CD8-positive, alpha-beta memory T cell (primary cell): ENCODE results near the gene VPS13D. TPM values are rescaled to one million over a fixed set of nuclear protein-coding genes. Genes with fewer than 3 reads are reported as not detected.
"Not testable (repeated sequence)": the region's sequence is repeated elsewhere in the genome, so short reads cannot be mapped to it uniquely, and the experiment has no call there.

Experiments
- CTCF ChIA-PET: fragments of 350-600 bp; sonication (Branson Sonifier 250); formaldehyde crosslinking; loops from one replicate; lab custom pipeline; 2021; ENCODE audit warnings: antibody characterized with exemption; lab: Charles Lee
- POLR2A ChIA-PET: fragments of 350-600 bp; sonication (Branson Sonifier 250); formaldehyde crosslinking; loops from one replicate; lab custom pipeline; 2021; ENCODE audit warnings: antibody characterized with exemption; lab: Charles Lee
- DNase-seq, 5 donors: peaks; one replicate each; pipeline versions ENCODE4 v3.0.0 to v3.0.0-alpha.2; 2020 to 2022; ENCODE audit warnings: mixed read lengths in 1 of 5
- H3K27ac ChIP-seq: one replicate; pipeline ENCODE4 v1.7.0; 2013; ENCODE audit warnings: low read depth, mild to moderate bottlenecking, low read length, moderate library complexity
- H3K27me3 ChIP-seq: 2 replicates; pipeline ENCODE4 v1.7.0; 2013; ENCODE audit warnings: low read length, mild to moderate bottlenecking; ENCODE audit not compliant: insufficient read depth, poor library complexity, severe bottlenecking
- H3K36me3 ChIP-seq: 2 replicates; pipeline ENCODE4 v1.7.0; 2013; ENCODE audit warnings: mild to moderate bottlenecking, low read length, moderate library complexity; ENCODE audit not compliant: insufficient read depth
- H3K4me1 ChIP-seq: 2 replicates; pipeline ENCODE4 v1.7.0; 2013; ENCODE audit warnings: mild to moderate bottlenecking, low read length, moderate library complexity; ENCODE audit not compliant: insufficient read depth
- H3K4me3 ChIP-seq: 2 replicates; pipeline ENCODE4 v1.7.0; 2013; ENCODE audit warnings: mild to moderate bottlenecking, low read length
- H3K9me3 ChIP-seq: 2 replicates; pipeline ENCODE4 v1.7.0; 2013; ENCODE audit warnings: mild to moderate bottlenecking, low read length
- H3K27ac Mint-ChIP-seq, 8 donors: one replicate each; pipeline ENCODE4 v1.8.0; 2020 to 2021; ENCODE audit warnings: mixed read lengths in 8 of 8, mild to moderate bottlenecking in 6 of 8, inconsistent platforms in 3 of 8, moderate library complexity in 3 of 8
- H3K27me3 Mint-ChIP-seq, 2 donors: one replicate each; pipeline ENCODE4 v1.8.0; 2020 to 2021; ENCODE audit warnings: mixed read lengths in 2 of 2, mild to moderate bottlenecking in 1 of 2, moderate library complexity in 1 of 2
- H3K36me3 Mint-ChIP-seq, 3 donors: one replicate each; pipeline ENCODE4 v1.8.0; 2020 to 2021; ENCODE audit warnings: mixed read lengths in 3 of 3, inconsistent platforms in 1 of 3, mild to moderate bottlenecking in 1 of 3
- H3K4me1 Mint-ChIP-seq, 3 donors: one replicate each; pipeline ENCODE4 v1.8.0; 2020 to 2021; ENCODE audit warnings: mixed read lengths in 3 of 3, inconsistent platforms in 1 of 3, mild to moderate bottlenecking in 1 of 3
- H3K4me3 Mint-ChIP-seq, 7 donors: one replicate each; pipeline ENCODE4 v1.8.0; 2020 to 2021; ENCODE audit warnings: mixed read lengths in 7 of 7, mild to moderate bottlenecking in 6 of 7, moderate library complexity in 4 of 7, inconsistent platforms in 2 of 7
- H3K9me3 Mint-ChIP-seq, 5 donors: one replicate each; pipeline ENCODE4 v1.8.0; 2020 to 2022; ENCODE audit warnings: mixed read lengths in 5 of 5, mild to moderate bottlenecking in 3 of 5, moderate library complexity in 2 of 5, inconsistent platforms in 1 of 5
- polyA plus RNA-seq: library from polyadenylated mRNA; unstranded; fragments of 300-500 nt; fragmentation: Illumina TruSeq; gene quantifications from one replicate; pipeline ENCODE4 v1.2.3, GENCODE V29; 2021
- total RNA-seq, 2 experiments: library from RNA; stranded (reverse); gene quantifications; one replicate each; pipeline ENCODE4 v1.2.3, GENCODE V29; 2021

VPS13D gene
- total and polyA plus RNA-seq, 3 experiments from 2014 or later = 9.7 to 28.5 (median 24.1) TPM

- H3K36me3 ChIP-seq = no peaks in the 10 kb centered on the region
- ChIA-PET POLR2A (no interaction called here), CTCF (no interaction called here)
- no peaks in the 10 kb centered on the region for H3K9me3 ChIP-seq
- no peak for DNase-seq
- no peak overlapping the region for H3K4me3 ChIP-seq
- H3K36me3 Mint-ChIP-seq = peaks cover 2 to 31% (median 19%) of the 10 kb centered on the region in 3 donors
- no peaks in the 10 kb centered on the region for H3K27me3 Mint-ChIP-seq
- H3K4me1 ChIP-seq = peaks cover 94% of the 10 kb centered on the region
- no peaks in the 10 kb centered on the region for H3K9me3 Mint-ChIP-seq
- H3K27ac ChIP-seq = peak overlapping the region; percentile 68
- H3K27ac Mint-ChIP-seq = peak overlapping the region in 3 of 8 donors; percentile 4 to 36 (median 17)
- peak overlapping the region in 2 of 7 donors; percentile 15 to 29 for H3K4me3 Mint-ChIP-seq
- peaks cover 60 to 85% (median 84%) of the 10 kb centered on the region in 3 donors for H3K4me1 Mint-ChIP-seq
- H3K27me3 ChIP-seq = no peaks in the 10 kb centered on the region
These were observed 221.7 kb downstream of the VPS13D start for GRCh38 chr1:12451560-12451900.

GRCh38 chr1:12452262-12452661, 222.4 kb downstream of the VPS13D start:
- Histone ChIP-seq H3K27ac (no peak overlapping the region), H3K27me3 (no peaks in the 10 kb centered on the region), H3K36me3 (peaks cover 2% of the 10 kb centered on the region), H3K4me1 (peaks cover 94% of the 10 kb centered on the region), H3K4me3 (no peak overlapping the region), H3K9me3 (no peaks in the 10 kb centered on the region)
- H3K27ac Mint-ChIP-seq = peak overlapping the region in 2 of 8 donors; percentile 23 to 50
- H3K4me3 Mint-ChIP-seq = peak overlapping the region in 1 of 7 donors; percentile 9
- H3K27me3 Mint-ChIP-seq = no peaks in the 10 kb centered on the region
- ChIA-PET POLR2A (no interaction called here), CTCF (no interaction called here)
- peaks cover 60 to 83% (median 82%) of the 10 kb centered on the region in 3 donors for H3K4me1 Mint-ChIP-seq
- H3K36me3 Mint-ChIP-seq = peaks cover 3 to 38% (median 23%) of the 10 kb centered on the region in 3 donors
- no peaks in the 10 kb centered on the region for H3K9me3 Mint-ChIP-seq
- no peak for DNase-seq

- Mint-ChIP-seq H3K4me1 (peaks cover 61 to 85% (median 76%) of the 10 kb centered on the region in 3 donors), H3K27me3 (no peaks in the 10 kb centered on the region), H3K36me3 (peaks cover 5 to 51% (median 22%) of the 10 kb centered on the region in 3 donors), H3K9me3 (no peaks in the 10 kb centered on the region), H3K27ac (peak overlapping the region in 7 of 8 donors; percentile 11 to 90 (median 75)), H3K4me3 (peak overlapping the region in 1 of 7 donors; percentile 25)
- Histone ChIP-seq H3K4me1 (peaks cover 91% of the 10 kb centered on the region), H3K4me3 (no peak overlapping the region), H3K27me3 (no peaks in the 10 kb centered on the region), H3K36me3 (peaks cover 6% of the 10 kb centered on the region), H3K9me3 (no peaks in the 10 kb centered on the region), H3K27ac (peak overlapping the region; percentile 21)
- peak in 1 of 5 donors; percentile 57 for DNase-seq
- ChIA-PET POLR2A (no interaction called here), CTCF (no interaction called here)
These were observed 223.8 kb downstream of the VPS13D start for GRCh38 chr1:12453400-12454343.

- Histone ChIP-seq H3K4me1 (peaks cover 88% of the 10 kb centered on the region), H3K27me3 (no peaks in the 10 kb centered on the region), H3K4me3 (no peak overlapping the region), H3K27ac (no peak overlapping the region), H3K36me3 (peaks cover 6% of the 10 kb centered on the region), H3K9me3 (no peaks in the 10 kb centered on the region)
- no peak overlapping the region for H3K4me3 Mint-ChIP-seq
- H3K9me3 Mint-ChIP-seq = no peaks in the 10 kb centered on the region
- ChIA-PET CTCF (no interaction called here), POLR2A (no interaction called here)
- H3K36me3 Mint-ChIP-seq = peaks cover 5 to 57% (median 25%) of the 10 kb centered on the region in 3 donors
- H3K27me3 Mint-ChIP-seq = no peaks in the 10 kb centered on the region
- H3K4me1 Mint-ChIP-seq = peaks cover 55 to 77% (median 70%) of the 10 kb centered on the region in 3 donors
- DNase-seq = no peak
- H3K27ac Mint-ChIP-seq = peak overlapping the region in 7 of 8 donors; percentile 12 to 87 (median 63)
These were observed 224.9 kb downstream of the VPS13D start for GRCh38 chr1:12454406-12455391.

DNA sequence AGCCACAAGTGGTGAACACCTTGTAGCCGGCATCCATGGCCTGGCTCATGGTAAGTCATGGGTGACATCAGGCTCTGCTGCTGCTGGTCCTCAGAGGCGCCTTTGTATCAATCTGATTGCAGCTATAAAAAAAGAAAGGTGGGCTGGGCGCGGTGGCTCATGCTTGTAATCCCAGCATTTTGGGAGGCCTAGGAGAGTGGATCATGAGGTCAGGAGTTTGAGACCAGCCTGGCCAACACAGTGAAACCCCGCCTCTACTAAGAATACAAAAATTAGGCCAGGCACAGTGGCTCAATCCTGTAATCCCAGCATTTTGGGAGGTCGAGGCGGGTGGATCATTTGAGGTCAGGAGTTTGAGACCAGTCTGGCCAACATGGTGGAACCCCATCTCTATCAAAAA, 226.3 kb downstream of the VPS13D start:
- H3K4me3 ChIP-seq, H3K9me3 ChIP-seq, H3K4me3 Mint-ChIP-seq, H3K27me3 Mint-ChIP-seq, H3K27ac ChIP-seq, H3K27me3 ChIP-seq, H3K27ac Mint-ChIP-seq, H3K9me3 Mint-ChIP-seq, DNase-seq, POLR2A ChIA-PET: not testable (repeated sequence)
- Histone ChIP-seq H3K4me1 (peaks cover 74% of the 10 kb centered on the region), H3K36me3 (peaks cover 11% of the 10 kb centered on the region)
- peaks cover 42 to 63% (median 56%) of the 10 kb centered on the region in 3 donors for H3K4me1 Mint-ChIP-seq
- CTCF ChIA-PET = interaction anchor here (0.8 kb wide), 1 partner anchor 17 kb away, joined by 3 read pairs; no protein-coding TSS in a partner anchor
- peaks cover 5 to 65% (median 28%) of the 10 kb centered on the region in 3 donors for H3K36me3 Mint-ChIP-seq

- peaks cover 5 to 67% (median 33%) of the 10 kb centered on the region in 3 donors for H3K36me3 Mint-ChIP-seq
These were observed 227.1 kb downstream of the VPS13D start for GRCh38 chr1:12456979-12457378.

DNA sequence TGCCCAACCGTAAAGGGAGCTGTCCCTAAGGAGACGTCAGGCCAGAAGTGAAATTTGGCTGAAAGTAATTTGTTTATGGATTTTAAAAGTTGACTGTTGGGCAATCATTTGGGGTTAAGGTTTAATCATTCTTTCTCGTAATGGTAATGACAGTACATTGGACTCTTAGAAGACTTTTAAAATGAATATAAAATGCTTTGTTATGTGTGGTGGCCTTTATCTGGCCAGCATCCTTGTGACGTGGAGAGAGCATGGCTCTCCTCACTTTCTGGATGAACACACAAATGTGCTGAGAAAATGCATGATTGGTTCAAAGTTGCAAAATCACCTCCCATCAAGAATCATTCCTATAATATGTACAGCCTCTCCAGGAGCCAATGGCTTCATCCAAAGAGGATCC, 227.9 kb downstream of the VPS13D start:
- DNase-seq = no peak
- CTCF ChIA-PET = no interaction called here
- Mint-ChIP-seq H3K27me3 (no peaks in the 10 kb centered on the region), H3K27ac (no peak overlapping the region), H3K36me3 (peaks cover 5 to 71% (median 30%) of the 10 kb centered on the region in 3 donors), H3K4me3 (no peak overlapping the region), H3K4me1 (peaks cover 34 to 46% (median 39%) of the 10 kb centered on the region in 3 donors), H3K9me3 (no peaks in the 10 kb centered on the region)
- no peaks in the 10 kb centered on the region for H3K27me3 ChIP-seq
- no peaks in the 10 kb centered on the region for H3K9me3 ChIP-seq
- peaks cover 11% of the 10 kb centered on the region for H3K36me3 ChIP-seq
- no peak overlapping the region for H3K4me3 ChIP-seq
- POLR2A ChIA-PET = no interaction called here
- H3K27ac ChIP-seq = no peak overlapping the region
- peaks cover 57% of the 10 kb centered on the region for H3K4me1 ChIP-seq

More at GRCh38 chr1:12456979-12457378, 227.1 kb downstream of the VPS13D start:
- H3K4me3 ChIP-seq = no peak overlapping the region
- H3K27ac Mint-ChIP-seq = peak overlapping the region in 1 of 8 donors; percentile 56
- ChIA-PET POLR2A (no interaction called here), CTCF (interaction anchor here (0.8 kb wide), 1 partner anchor 18 kb away, joined by 3 read pairs; no protein-coding TSS in a partner anchor)
- no peak overlapping the region for H3K4me3 Mint-ChIP-seq
- no peak overlapping the region for H3K27ac ChIP-seq
- H3K9me3 ChIP-seq = no peaks in the 10 kb centered on the region
- DNase-seq = no peak
- peaks cover 65% of the 10 kb centered on the region for H3K4me1 ChIP-seq
- no peaks in the 10 kb centered on the region for H3K9me3 Mint-ChIP-seq
- H3K36me3 ChIP-seq = peaks cover 11% of the 10 kb centered on the region
- H3K4me1 Mint-ChIP-seq = peaks cover 39 to 54% (median 47%) of the 10 kb centered on the region in 3 donors
- H3K27me3 ChIP-seq = no peaks in the 10 kb centered on the region
- H3K27me3 Mint-ChIP-seq = no peaks in the 10 kb centered on the region
